Fibroblast of skin of left quadriceps (primary cell): ENCODE measurements around the gene HPCAL1.

Experiments used
- DNase-seq, 2 experiments: peaks; one replicate each; pipeline ENCODE4 v3.0.0-alpha.2; 2013; ENCODE audit warnings: low read depth in 2 of 2

Gene HPCAL1

GRCh38 chr2:10269711-10270610, 32.7 kb upstream of the HPCAL1 start:
- no peak for DNase-seq

DNA sequence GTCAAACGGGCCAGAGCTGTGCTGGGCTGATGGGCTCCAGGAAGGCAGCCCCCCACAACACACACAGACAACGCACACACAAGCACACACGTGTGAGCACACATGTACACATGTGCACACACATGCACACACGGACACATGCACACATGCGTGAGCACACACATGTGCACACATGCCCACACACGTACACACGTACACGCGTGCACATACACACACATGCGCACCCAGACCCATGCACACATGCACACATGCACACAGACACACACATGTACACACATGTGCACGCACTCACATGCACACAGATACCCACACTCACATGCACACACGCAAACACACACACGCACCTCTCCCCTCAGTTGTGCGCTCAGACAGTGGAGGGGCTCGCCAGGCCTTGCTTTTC, 31.2 kb upstream of the HPCAL1 start:
- no peak for DNase-seq

- no peak for DNase-seq
Observed at GRCh38 chr2:10271946-10272345, 30.8 kb upstream of the HPCAL1 start.

GRCh38 chr2:10272464-10272863, 30.2 kb upstream of the HPCAL1 start:
- no peak for DNase-seq

- no peak for DNase-seq
Observed at GRCh38 chr2:10273215-10274175, 29.2 kb upstream of the HPCAL1 start.

DNA sequence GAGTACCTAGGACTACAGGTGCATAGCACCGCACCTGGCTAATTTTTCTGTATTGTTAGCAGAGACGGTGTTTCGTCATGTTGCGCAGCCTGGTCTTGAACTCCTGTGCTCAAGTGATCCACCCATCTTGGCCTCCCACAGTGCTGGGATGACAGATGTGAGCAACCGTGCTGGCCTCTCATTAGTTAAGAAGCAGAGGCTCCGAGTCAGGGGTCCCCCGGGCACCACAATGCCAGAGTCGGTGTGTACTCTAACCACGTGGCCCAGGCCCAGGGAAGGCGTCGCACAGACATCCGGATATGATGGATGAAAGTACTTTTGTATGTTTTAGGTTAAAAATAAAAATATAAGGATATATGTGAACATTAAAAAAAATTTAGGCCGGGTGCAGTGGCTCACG, 28.3 kb upstream of the HPCAL1 start:
- DNase-seq, result no peak

DNA sequence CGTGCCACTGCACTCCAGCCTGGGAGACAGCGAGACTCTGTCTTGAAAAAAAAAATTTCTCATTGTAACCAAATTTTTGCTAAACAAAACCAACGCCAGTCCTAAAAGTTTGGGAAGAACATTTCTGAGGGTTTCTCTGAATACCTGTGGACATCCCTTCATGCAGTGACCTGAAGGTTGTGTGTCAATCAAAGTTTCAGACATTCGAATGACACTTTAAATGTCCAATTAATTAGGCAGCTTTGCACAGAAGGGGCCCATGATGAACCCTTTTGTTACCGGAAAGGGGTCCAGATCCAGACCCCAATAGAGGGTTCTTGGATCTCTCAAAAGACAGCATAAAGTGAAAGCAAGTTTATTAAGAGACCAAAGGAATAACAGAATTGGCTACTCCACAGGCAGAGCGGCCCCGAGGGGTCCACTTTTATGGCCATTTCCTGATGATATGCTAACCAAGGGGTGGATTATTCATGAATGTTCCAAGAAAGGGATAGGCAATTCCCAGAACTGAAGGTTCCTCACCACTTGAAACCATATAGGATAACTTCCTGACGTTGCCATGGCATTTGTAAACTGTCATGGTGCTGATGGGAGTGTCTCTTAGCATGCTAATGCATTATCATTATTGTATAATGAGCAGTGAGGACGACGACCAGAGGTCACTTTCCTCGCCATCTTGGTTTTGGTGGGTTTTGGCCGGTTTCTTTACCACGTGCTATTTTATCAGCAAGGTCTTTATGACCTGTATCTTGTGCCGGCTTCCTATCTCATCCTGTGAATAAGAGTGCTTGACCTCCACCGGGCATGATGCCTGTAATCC, 27.5 kb upstream of the HPCAL1 start:
- DNase-seq, result no peak

DNA sequence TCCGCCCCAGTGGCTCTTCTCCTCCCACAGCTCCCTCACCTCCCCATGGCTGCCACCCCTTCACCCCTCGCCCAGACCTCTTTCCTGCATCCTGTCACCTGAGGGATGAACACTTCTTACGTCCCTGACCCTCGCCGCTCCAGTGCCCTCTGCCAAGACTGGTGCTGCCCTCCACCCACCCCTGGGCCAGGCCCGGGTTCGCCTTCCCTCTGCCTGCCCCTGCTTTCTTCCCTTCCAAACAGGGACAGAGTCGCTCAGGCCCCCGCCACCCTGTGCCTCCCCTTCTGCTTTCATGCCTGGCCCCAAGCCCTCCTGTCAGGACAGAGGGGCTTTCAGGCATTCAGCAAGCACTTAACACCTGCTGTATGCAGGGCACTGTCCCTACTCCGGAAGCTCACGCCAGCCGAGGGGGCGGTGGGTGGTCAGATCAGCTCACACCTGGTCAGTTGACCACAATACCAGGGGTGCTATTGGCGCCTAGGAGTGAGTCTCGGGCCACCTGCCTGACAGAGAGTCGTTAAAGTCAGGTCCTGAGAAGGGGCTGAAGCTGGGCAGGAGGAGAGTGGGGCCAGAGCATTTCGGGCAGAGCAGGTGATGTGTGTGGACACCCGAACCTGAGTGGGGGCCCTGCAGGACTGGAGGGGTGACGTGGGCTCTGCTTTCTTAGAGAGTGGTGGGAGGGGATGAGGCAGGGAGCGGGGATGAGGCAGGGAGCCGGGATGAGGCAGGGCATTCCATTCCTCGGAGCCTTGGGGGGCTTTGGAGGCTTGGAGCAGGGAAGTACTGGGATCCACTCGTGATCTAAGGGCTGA, 26.0 kb upstream of the HPCAL1 start:
- DNase-seq, result no peak

DNA sequence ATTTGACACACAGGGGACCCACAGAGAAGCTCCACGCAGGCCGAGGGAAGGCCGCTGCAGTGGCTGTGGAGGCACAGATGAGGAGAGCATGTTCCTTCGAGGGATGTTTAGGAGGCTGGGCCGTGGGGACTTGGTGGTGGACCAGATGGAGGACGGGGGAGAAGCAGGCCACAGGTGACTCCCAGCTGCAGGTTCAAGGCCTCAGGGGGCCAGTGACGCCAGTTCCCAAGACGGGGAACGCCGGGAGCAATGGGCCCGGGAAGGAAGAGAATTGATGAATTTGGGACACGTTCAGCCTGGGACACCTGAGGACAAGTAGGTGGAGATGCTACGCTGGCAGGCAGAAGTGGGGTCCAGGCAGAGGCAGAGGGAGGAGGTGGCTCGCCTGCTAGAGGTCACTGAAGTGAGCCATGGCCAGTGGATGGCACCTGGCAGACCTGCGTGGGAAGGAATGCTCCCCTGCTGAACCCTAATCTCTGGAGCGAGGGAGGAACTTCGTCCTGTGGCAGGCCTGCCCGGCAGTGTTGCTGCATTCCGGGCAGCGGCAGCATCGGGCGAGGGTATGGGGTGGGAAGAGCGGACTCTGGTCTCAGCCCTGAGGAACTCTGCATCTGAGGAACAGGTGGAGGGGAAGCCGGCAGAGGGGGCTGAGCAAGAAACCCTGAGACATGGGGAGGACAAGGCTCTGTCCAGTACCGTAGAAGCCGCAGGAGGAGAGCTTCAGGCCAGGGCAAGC, 25.2 kb upstream of the HPCAL1 start:
- DNase-seq, result no peak

DNA sequence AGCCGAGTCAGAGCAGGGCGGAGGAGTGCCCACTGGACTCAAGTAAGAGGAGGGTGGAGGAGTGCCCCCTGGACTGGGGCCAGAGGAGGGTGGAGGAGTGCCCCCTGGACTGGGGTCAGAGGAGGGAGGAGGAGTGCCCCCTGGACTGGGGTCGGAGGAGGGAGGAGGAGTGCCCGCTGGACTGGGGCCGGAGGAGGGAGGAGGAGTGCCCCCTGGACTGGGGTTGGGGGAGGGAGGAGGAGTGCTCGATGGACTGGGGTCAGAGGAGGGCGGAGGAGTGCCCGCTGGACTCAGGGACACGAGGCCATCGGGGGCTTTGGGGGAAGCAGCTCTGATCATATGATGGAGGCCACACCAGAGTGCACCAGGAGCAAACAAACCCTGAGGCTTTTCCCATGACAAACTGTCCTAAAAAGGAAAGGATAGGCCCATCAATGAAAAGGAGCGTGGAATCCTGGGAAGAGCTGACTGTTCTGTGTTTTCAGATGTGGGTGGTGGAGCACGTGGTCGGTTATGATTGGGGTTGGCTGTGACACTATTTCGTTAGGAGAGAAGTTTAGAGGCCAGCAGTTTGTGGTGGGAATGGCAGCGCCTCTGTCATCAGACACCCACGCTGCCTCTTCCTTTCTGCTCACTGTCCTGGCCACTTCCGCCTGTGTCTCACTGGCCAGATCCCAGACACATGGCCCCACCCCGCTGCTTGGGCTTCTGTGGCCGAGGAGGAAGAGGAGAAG, 24.5 kb upstream of the HPCAL1 start:
- no peak for DNase-seq

DNA sequence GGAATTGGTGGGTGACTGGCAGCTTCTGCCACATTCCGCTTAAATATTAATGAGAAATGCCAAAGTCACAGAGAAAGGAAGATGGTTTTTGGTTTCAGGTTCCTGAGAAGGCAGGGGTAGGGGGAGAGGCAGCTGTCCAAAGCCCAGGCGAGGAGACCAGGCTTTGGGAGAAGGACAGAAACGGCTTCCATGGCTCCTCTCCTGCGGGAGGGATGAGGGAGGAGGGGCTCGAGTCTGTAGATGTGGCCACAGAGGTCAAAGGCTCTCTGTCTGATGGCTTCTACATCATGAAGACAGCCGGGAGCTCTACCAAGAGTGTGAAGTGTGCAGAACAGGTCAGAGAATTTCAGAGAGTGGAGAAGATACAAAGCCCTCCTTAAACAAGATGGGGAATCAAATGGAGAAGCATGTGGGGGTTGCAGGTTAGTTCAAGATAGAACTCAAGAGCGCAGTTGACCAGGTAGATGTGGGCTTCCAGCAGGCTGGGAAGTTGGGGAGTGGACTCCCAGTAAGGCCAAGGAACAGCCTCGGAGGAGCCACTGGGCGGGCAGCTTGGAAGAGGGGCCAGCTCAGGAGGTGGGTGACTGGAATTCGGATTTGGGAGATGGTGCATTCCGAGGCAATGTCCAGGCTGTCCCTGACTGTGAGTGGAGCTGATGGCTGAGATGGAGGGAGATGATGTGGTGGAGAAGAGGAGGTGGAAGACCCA, 23.8 kb upstream of the HPCAL1 start:
- DNase-seq, result no peak

- no peak for DNase-seq
Observed at GRCh38 chr2:10279472-10279870, 23.2 kb upstream of the HPCAL1 start.

GRCh38 chr2:10279946-10280463, 22.7 kb upstream of the HPCAL1 start:
- DNase-seq, result no peak

- no peak for DNase-seq
Observed at GRCh38 chr2:10281891-10282290, 20.8 kb upstream of the HPCAL1 start.

DNA sequence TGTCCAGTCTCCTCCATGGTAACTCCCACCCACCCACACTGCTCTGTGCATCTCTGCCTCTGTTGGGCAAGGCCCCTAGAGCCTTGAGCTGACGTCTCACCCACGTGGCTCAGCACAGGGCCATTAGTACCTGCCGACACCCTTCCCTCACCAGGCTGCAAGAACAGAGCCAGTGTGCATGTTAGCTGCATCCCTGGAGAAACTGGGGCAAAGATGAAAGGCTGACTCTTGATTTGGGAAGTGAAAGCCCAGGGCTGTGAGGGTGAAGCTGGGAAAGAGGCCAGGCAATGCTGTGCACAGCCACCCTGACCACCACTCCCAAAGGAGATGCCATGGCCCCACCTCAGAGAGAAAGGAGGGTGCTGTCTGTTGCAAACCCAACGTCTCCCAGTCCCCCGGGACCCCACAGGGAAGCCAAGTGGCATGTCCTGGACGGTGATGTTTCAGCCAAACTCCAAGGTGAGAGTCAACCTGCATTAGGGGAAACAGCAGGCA, 20.0 kb upstream of the HPCAL1 start:
- DNase-seq, result no peak

GRCh38 chr2:10283106-10284062, 19.3 kb upstream of the HPCAL1 start:
- peak; percentile 23 to 26 for DNase-seq
